Measurements from ENCODE around the gene RBMS3. TPM values are rescaled to one million over a fixed set of nuclear protein-coding genes. Genes with fewer than 3 reads are reported as not detected.

RBMS3 gene
- total RNA-seq, 2 experiments from 2014 or later: 0.25 to 0.27 TPM

DNA sequence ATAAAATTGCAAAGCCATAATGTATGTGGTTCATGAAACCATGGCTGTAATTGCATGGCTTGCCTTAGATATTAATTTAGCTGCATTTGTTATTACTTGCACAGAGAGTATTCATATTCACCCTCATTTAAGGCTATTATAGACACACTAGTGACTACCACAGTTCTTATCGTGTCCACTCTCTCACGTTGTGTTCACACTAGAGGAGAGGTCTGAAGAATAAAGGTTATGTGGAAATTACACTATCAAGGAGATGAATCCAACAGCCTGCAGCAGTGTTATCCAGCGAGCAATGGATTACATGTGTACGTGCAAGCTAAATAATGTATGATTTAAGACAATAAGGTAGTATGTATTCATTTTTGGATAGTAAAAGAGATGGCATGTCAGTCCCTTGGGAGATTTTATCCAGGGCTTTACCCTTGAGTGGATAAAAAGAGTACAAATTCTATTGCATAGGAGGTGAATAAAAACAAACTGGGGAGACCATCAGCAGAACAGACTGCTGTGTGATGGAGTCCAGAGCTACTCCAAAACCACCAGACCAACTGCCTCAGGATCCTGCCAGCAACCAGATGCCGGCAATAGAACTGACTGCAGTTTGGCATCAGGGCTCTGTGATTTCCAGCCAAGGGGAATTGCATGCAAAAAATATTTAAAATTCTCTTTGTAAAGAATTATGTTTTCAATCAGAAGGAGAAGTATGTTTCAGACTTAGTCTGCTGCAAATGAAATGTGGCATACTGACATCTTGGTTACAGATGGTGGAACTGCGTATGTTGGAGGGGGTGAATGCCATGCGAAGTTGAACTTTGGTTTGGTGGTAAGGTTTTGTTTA lies 146.6 kb downstream of the RBMS3 start:
- Mint-ChIP-seq H3K4me3 (no peak overlapping the region), H3K36me3 (ENCODE audit: low read depth) (no peaks in the 10 kb centered on the region), H3K27me3 (no peaks in the 10 kb centered on the region), H3K27ac (no peak overlapping the region), H3K9me3 (no peaks in the 10 kb centered on the region), H3K4me1 (no peaks in the 10 kb centered on the region)
- POLR2A ChIA-PET: no interaction called here
- no peak for DNase-seq
- CTCF ChIA-PET: interaction anchor here (0.5 kb wide), 1 partner anchor 317 kb away, joined by 5 read pairs; no protein-coding TSS in a partner anchor

DNA sequence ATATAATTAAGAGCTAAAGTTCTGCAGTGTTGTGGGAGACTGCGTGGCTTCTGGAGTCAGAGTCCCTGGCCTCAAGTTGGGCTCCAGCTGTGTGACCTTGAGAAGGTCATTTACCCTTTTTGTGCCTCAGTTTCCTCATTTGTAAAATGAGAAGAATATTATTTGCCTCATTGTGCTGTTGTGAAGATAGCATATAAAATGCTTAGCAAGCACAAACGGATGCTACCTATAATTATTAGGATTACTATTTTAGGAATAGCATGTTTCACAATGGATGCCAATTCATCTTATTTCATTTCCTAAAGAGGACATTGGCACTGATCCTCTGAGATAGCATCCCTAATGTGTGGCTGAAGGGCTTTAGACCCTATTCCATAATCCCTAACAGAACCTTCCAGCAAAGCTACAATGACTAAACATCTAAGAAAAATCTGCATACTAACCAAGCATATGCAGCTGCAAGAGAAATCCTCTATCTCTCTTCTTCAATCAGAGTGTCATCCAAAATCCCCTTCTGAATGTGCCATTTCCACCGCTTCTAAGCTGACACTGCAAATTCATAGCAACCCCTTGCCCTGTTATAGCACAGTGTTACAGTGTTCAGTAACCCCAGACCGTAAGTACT lies 148.3 kb downstream of the RBMS3 start:
- POLR2A ChIA-PET: no interaction called here
- Mint-ChIP-seq H3K36me3 (ENCODE audit: low read depth) (no peaks in the 10 kb centered on the region), H3K9me3 (no peaks in the 10 kb centered on the region), H3K27me3 (no peaks in the 10 kb centered on the region), H3K27ac (no peak overlapping the region), H3K4me1 (no peaks in the 10 kb centered on the region), H3K4me3 (no peak overlapping the region)
- no peak for DNase-seq
- CTCF ChIA-PET: no interaction called here

DNA sequence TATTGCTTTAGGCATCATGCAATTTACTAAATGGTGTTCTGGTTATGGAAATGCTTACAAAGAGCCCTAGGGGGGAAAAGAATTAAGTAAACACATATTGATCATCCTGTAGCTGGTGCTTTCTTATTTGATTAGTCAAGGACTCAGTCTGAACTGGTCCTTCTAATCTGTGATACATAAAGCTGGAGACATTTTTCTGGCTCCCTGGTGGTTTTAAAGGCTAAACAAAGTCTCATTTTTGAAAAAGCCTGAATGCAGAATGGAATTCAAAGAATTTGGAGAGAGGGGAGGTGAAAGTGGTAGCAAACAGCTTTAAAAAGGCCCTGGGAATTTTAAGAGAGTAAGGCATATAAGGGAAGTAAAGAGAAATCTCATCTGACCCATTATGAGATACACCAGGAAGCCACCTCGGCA lies 149.7 kb downstream of the RBMS3 start:
- Mint-ChIP-seq H3K9me3 (no peaks in the 10 kb centered on the region), H3K27me3 (no peaks in the 10 kb centered on the region), H3K36me3 (ENCODE audit: low read depth) (no peaks in the 10 kb centered on the region), H3K4me1 (no peaks in the 10 kb centered on the region), H3K27ac (no peak overlapping the region), H3K4me3 (no peak overlapping the region)
- CTCF ChIA-PET: interaction anchor here (0.6 kb wide), 1 partner anchor 196 kb away, joined by 3 read pairs; no protein-coding TSS in a partner anchor
- POLR2A ChIA-PET: no interaction called here
- DNase-seq: no peak

DNA sequence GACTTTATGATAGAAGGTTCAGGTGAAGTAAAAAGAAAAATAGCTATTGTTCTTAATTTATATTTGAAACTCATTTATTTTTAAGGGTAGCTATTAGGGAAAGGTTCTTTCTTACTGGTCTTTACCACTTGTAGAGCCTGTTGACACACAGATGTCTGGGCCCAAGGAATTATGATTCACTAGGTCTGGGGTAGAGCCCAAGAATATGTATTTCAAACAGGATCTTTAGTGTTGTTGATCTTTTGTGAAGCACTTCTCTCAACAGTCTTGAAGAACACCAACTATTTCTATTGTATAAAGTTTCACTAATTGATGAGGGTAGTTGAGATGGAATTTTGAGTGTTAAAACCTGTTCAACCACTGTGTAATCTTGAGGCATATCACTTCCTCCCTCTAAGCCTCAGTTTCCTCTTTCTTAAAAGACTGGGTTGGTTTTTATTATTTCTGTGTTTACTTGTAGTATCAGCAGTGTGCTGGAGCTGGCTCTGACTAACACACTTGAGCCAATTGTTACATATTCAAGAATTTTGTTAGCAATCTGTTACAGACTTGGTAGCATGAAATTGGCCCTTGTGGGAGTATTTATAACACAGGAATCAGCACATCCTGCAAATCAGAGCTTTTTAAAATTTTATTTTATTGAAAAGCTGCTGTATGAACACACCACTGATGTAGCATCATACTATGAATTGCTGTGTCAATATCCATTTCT lies 155.9 kb downstream of the RBMS3 start:
- CTCF ChIA-PET: no interaction called here
- H3K4me3 Mint-ChIP-seq: no peak overlapping the region
- no peaks in the 10 kb centered on the region for H3K9me3 Mint-ChIP-seq
- H3K27me3 Mint-ChIP-seq: peaks cover 8% of the 10 kb centered on the region
- no peak overlapping the region for H3K27ac Mint-ChIP-seq
- H3K4me1 Mint-ChIP-seq: no peaks in the 10 kb centered on the region
- DNase-seq: no peak
- POLR2A ChIA-PET: no interaction called here
- H3K36me3 Mint-ChIP-seq (ENCODE audit: low read depth): no peaks in the 10 kb centered on the region

DNA sequence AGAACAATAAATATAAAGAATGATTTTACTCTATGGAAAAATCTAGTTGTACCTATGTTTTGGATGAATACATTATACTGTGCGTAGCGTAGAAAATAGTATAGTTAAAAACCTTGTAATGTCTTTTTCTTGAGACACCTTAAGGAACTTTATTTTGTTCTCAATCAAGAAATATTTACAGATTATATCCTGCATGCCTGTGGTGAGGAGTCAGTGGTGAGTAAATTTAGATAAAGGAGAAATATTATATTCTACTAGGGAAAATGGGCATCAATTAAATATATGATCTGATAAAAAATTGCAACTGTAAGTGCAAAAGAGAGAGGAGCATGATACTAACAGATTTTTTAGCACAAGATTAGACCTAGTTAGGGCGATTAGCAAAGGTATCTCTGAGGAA lies 157.7 kb downstream of the RBMS3 start:
- Mint-ChIP-seq H3K36me3 (ENCODE audit: low read depth) (no peaks in the 10 kb centered on the region), H3K9me3 (no peaks in the 10 kb centered on the region), H3K27me3 (peaks cover 8% of the 10 kb centered on the region), H3K4me3 (no peak overlapping the region), H3K4me1 (no peaks in the 10 kb centered on the region), H3K27ac (no peak overlapping the region)
- ChIA-PET CTCF (no interaction called here), POLR2A (no interaction called here)
- no peak for DNase-seq

DNA sequence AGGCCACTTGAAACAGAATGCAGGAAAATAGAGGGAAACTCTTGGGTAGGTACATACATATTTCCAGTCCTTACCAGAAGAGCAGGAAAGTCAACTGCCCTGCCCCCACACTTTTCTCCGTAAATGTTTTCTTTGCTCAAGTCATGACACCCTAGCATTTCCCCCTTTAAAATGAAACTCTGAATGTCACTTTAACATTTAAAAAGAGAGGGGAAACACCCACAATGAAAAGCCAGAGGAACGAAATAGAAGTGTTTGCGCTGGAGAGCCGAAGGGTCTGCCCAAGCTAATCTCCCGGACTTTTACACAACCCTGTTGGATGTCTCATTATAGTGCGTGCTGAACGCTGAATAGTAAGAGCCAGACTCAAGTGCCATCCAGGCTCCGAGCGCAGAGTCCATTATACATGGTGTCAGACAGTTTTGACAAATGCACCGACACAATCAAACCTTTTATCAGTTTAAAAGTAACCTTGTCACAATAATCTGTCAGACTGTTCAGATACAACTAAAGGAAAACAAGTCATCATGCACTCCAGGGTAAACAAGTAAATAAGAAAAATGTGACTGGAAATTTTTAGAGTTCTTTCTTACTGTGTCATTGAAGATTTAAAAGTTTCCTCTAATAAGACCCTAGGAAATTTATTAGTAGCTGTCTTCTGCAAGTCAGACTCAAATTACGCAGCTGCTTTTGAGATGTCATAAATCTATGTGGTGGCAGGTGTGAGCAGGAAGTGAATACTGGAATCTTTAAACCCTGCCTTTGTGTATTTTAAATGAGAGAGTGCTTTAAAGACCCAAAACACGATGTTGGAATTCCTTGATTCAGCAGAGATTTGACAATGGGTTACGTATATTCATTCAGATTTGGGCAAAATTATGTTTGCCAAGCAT lies 159.8 kb downstream of the RBMS3 start:
- no peaks in the 10 kb centered on the region for H3K4me1 Mint-ChIP-seq
- H3K9me3 Mint-ChIP-seq: no peaks in the 10 kb centered on the region
- H3K4me3 Mint-ChIP-seq: no peak overlapping the region
- H3K27me3 Mint-ChIP-seq: peaks cover 11% of the 10 kb centered on the region
- no peak overlapping the region for H3K27ac Mint-ChIP-seq
- H3K36me3 Mint-ChIP-seq (ENCODE audit: low read depth): no peaks in the 10 kb centered on the region
- CTCF ChIA-PET: no interaction called here
- DNase-seq: no peak
- POLR2A ChIA-PET: no interaction called here

DNA sequence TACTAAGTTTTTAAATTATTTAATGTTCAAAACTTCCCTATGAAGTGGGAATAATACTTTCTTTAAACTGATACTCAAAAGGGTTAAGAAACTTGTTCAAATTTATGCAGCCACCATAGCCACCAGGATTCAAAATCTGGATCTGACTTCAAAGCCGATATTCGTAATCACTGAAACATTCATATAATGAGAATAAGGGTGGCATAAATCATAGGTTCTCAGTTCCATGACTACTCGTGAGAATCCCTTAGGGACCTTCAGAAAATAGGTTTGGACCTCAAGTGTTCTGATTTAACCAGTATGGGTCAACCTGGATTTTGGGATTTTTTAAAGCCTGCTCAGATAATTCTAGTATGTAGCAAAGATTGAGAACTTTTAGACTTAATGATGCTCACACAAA lies 160.6 kb downstream of the RBMS3 start:
- Mint-ChIP-seq H3K4me3 (no peak overlapping the region), H3K9me3 (no peaks in the 10 kb centered on the region), H3K27ac (no peak overlapping the region), H3K4me1 (no peaks in the 10 kb centered on the region), H3K27me3 (peaks cover 11% of the 10 kb centered on the region), H3K36me3 (ENCODE audit: low read depth) (no peaks in the 10 kb centered on the region)
- CTCF ChIA-PET: no interaction called here
- DNase-seq: no peak
- POLR2A ChIA-PET: no interaction called here

DNA sequence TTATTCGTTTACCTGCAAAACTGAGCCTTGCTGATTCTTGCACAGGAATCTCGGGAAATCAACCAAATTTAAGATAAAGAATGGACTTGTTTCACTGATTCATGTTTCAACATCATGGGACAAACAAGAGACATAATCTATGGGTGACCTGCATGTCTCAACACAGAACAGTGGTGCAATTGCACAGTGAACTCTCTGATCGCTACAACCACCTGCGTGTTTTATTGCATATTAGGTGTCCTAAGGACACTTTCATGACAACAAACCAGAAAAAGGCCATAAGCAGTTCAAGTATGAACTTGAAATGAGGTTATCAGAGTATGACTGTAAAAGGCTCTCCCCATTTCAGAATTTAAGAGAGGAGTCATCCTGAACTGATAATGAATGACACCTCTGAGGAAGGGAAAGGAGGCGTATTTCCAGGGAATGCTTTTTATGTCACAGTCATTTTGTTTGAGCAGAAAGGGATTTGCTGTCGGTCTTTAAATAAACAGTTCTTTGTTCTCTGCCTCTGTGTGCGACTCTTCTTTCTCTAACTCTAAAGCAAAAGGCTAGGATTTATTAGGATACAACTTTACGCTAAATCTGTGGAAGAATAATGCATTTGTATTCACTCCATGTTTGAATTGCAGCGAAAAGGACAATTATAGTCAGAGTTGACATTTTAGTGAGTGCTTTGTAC lies 167.2 kb downstream of the RBMS3 start:
- DNase-seq: no peak
- POLR2A ChIA-PET: no interaction called here
- no peaks in the 10 kb centered on the region for H3K4me1 Mint-ChIP-seq
- H3K9me3 Mint-ChIP-seq: no peaks in the 10 kb centered on the region
- CTCF ChIA-PET: no interaction called here
- no peaks in the 10 kb centered on the region for H3K36me3 Mint-ChIP-seq (ENCODE audit: low read depth)
- H3K4me3 Mint-ChIP-seq: no peak overlapping the region
- peaks cover 3% of the 10 kb centered on the region for H3K27me3 Mint-ChIP-seq
- H3K27ac Mint-ChIP-seq: no peak overlapping the region

DNA sequence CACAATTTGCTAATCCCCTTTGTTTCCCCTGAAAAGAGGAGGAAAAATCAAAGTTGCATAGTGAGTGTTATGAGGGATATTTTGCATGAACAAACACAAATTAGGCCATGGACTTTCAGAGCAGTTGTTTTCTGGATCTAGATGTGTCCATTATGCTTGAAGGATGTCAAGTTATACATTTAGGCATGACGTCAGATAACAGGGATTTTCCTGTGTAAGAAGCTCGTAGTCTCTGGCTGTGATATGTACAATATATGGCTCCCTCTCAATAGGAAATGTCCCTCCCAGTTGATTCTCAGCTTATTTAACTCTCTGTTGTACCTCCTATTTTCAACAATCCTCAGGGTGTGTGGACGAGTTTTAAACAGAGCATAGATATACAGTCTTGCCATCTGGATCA lies 171.0 kb downstream of the RBMS3 start:
- CTCF ChIA-PET: no interaction called here
- no peak overlapping the region for H3K27ac Mint-ChIP-seq
- H3K9me3 Mint-ChIP-seq: no peaks in the 10 kb centered on the region
- no peaks in the 10 kb centered on the region for H3K4me1 Mint-ChIP-seq
- H3K4me3 Mint-ChIP-seq: no peak overlapping the region
- POLR2A ChIA-PET: no interaction called here
- no peaks in the 10 kb centered on the region for H3K27me3 Mint-ChIP-seq
- no peak for DNase-seq
- no peaks in the 10 kb centered on the region for H3K36me3 Mint-ChIP-seq (ENCODE audit: low read depth)

DNA sequence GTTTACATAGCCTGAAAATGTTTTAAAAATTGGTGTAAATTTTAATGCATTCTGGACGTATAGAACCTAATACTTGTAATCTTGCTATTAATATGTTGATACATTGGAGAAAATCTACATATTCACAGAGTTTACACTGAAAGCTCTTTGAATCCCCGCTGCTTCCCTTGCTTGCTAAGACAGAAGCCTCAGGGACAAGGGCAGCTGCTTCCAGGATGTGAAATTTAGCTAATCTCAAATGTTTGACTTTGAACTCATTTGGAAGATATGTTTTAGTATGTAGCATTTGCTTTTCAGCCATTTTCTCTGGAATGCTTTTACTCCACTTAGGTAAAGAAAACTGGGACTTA lies 172.0 kb downstream of the RBMS3 start:
- ChIA-PET CTCF (interaction anchor here (1.2 kb wide), 1 partner anchor 35 kb away, joined by 3 read pairs; no protein-coding TSS in a partner anchor), POLR2A (no interaction called here)
- DNase-seq: no peak
- Mint-ChIP-seq H3K27me3 (no peaks in the 10 kb centered on the region), H3K4me1 (no peaks in the 10 kb centered on the region), H3K9me3 (no peaks in the 10 kb centered on the region), H3K4me3 (no peak overlapping the region), H3K27ac (no peak overlapping the region), H3K36me3 (ENCODE audit: low read depth) (no peaks in the 10 kb centered on the region)

DNA sequence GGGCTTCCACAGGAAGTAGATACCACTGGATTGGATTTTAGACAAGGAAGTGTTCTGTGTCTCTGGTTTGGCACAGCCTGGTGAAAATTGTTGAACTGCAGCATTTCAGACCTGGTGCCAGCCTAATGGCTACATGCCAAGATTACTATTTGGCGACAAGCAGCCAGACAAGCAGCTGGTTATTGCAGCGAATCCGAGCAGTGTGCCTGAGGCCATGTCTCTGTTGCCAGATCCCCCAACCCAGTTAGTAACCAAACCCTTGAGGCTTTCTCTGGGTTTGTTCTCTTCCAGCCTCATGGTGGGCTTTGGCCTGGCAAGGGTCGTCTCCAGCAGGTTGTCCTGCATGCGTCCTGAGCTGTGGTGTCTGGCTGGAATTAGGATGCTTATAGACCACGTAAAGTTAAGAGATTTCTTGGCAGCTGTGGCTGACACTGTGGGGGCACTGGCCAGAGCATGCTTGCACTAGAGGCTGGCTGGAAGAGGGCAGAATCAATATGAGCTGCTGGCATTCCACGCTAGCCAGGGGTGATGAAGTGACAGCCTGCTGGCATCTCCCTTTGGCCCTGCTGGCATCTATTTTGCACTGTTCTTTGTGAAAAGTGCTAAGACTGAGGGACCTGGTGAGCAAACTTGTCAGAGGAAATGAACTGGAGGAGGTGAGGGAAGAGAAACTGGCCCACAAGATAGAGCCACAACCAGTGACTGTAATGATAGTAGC lies 172.6 kb downstream of the RBMS3 start:
- ChIA-PET CTCF (interaction anchor here (1.2 kb wide), 1 partner anchor 35 kb away, joined by 3 read pairs; no protein-coding TSS in a partner anchor), POLR2A (no interaction called here)
- H3K36me3 Mint-ChIP-seq (ENCODE audit: low read depth): no peaks in the 10 kb centered on the region
- no peaks in the 10 kb centered on the region for H3K9me3 Mint-ChIP-seq
- H3K4me3 Mint-ChIP-seq: no peak overlapping the region
- no peak overlapping the region for H3K27ac Mint-ChIP-seq
- DNase-seq: no peak
- no peaks in the 10 kb centered on the region for H3K27me3 Mint-ChIP-seq
- no peaks in the 10 kb centered on the region for H3K4me1 Mint-ChIP-seq

DNA sequence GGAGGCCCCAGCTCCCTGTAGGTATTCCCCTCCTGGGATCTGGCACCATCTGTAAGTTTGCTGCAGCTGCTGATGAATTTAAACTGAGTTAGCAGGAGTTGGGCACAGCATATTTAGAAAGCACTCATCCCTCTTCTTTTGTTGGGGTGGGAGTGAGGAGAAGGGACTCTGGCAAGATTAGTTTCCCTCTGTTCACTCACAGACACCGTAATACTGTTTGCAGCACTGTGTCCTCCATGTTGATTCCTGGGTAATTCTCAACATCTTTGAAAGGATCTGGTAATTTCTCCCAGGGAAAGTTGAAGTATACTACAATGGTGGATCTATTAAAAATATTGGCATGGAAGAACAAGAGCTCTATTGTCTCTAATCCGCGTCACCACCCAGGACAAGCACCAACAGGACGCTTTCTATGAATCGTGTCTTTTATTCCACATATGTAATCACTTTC lies 173.3 kb downstream of the RBMS3 start:
- Mint-ChIP-seq H3K4me3 (no peak overlapping the region), H3K4me1 (no peaks in the 10 kb centered on the region), H3K27me3 (no peaks in the 10 kb centered on the region), H3K27ac (no peak overlapping the region), H3K9me3 (no peaks in the 10 kb centered on the region), H3K36me3 (ENCODE audit: low read depth) (no peaks in the 10 kb centered on the region)
- ChIA-PET CTCF (interaction anchor here (1.2 kb wide), 1 partner anchor 34 kb away, joined by 3 read pairs; no protein-coding TSS in a partner anchor), POLR2A (no interaction called here)
- DNase-seq: no peak
